Activated naive CD4-positive, alpha-beta T cell treated with Interleukin-2 at 50 U/mL for 16 hours (primary cell): ENCODE data around the gene CDYL2.
"Not testable (repeated sequence)": the region's sequence is repeated elsewhere in the genome, so short reads cannot be mapped to it uniquely, and the experiment has no call there.

ENCODE experiments used
- DNase-seq: peaks from one replicate; pipeline ENCODE4 v3.0.0-alpha.2; 2020

The CDYL2 gene

GRCh38 chr16:80806927-80807340 lies 2.5 kb upstream of the CDYL2 start:
- DNase-seq, result peak; percentile 67

GRCh38 chr16:80806289-80806688 lies 1.9 kb upstream of the CDYL2 start:
- no peak for DNase-seq

GRCh38 chr16:80804056-80804525 lies 307 bp downstream of the CDYL2 start:
- peak; percentile 76 for DNase-seq

- peak; percentile 60 for DNase-seq
Observed at GRCh38 chr16:80803339-80804055, 901 bp downstream of the CDYL2 start.

- no peak for DNase-seq
Observed at GRCh38 chr16:80802902-80803301, 1.5 kb downstream of the CDYL2 start.

GRCh38 chr16:80802138-80802537 lies 2.3 kb downstream of the CDYL2 start:
- DNase-seq, result no peak

- no peak for DNase-seq
Observed at GRCh38 chr16:80794071-80794470, 10.3 kb downstream of the CDYL2 start.

- DNase-seq, result no peak
Observed at GRCh38 chr16:80792031-80792430, 12.4 kb downstream of the CDYL2 start.

GRCh38 chr16:80791411-80791810 lies 13.0 kb downstream of the CDYL2 start:
- DNase-seq, result no peak

GRCh38 chr16:80790751-80791150 lies 13.6 kb downstream of the CDYL2 start:
- no peak for DNase-seq

GRCh38 chr16:80788027-80788426 lies 16.4 kb downstream of the CDYL2 start:
- DNase-seq, result no peak

- not testable (repeated sequence) for DNase-seq
Observed at GRCh38 chr16:80786561-80786960, 17.8 kb downstream of the CDYL2 start.

- no peak for DNase-seq
Observed at GRCh38 chr16:80784951-80785350, 19.4 kb downstream of the CDYL2 start.

- DNase-seq, result no peak
Observed at GRCh38 chr16:80778703-80779102, 25.7 kb downstream of the CDYL2 start.

- no peak for DNase-seq
Observed at GRCh38 chr16:80776856-80777255, 27.5 kb downstream of the CDYL2 start.

GRCh38 chr16:80775450-80775849 lies 28.9 kb downstream of the CDYL2 start:
- no peak for DNase-seq

- DNase-seq, result no peak
Observed at GRCh38 chr16:80766798-80767197, 37.6 kb downstream of the CDYL2 start.

GRCh38 chr16:80759419-80760162 lies 44.8 kb downstream of the CDYL2 start:
- no peak for DNase-seq

- DNase-seq, result no peak
Observed at GRCh38 chr16:80754476-80754875, 49.9 kb downstream of the CDYL2 start.

- DNase-seq, result no peak
Observed at GRCh38 chr16:80752541-80752940, 51.9 kb downstream of the CDYL2 start.

GRCh38 chr16:80751167-80751566 lies 53.2 kb downstream of the CDYL2 start:
- DNase-seq, result no peak

- no peak for DNase-seq
Observed at GRCh38 chr16:80746231-80746630, 58.2 kb downstream of the CDYL2 start.

- DNase-seq, result no peak
Observed at GRCh38 chr16:80744856-80745255, 59.5 kb downstream of the CDYL2 start.

GRCh38 chr16:80743772-80744171 lies 60.6 kb downstream of the CDYL2 start:
- DNase-seq, result no peak
